ENCODE data around the gene SLC6A7. TPM values are rescaled to one million over a fixed set of nuclear protein-coding genes. Genes with fewer than 3 reads are reported as not detected.
A peak's percentile ranks its signal among the peaks of the same experiment; 100 is the strongest.

The SLC6A7 gene
- total RNA-seq, 1 experiment from 2014 or later = not detected

DNA sequence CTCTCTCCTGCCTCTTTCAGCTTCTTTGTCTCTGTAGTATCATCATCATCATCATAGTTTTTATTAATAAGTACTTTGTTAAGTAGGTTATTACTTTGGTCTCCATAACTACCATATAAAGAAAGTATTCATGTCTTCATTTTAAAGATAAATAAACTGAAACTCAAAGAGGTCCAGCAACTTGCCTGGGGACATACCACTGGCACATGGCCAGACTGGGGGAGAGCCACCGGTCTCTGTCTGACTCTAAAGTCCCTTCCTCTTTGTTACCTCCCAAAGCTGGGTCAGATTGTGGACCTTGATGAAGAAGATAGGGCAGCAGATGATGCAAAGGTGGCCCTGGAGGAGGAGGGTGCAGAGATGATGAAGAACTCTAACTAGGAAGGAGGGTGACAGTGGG lies 14.8 kb upstream of the SLC6A7 start:
- intact Hi-C loops (cut with micrococcal nuclease; ENCODE audit: unreplicated experiment) = no loop called here
- no peaks in the 10 kb centered on the region for H3K9me3 Mint-ChIP-seq (ENCODE audit: low read depth, unreplicated experiment)
- H3K27ac Mint-ChIP-seq (ENCODE audit: unreplicated experiment) = no peak overlapping the region
- H3K27me3 Mint-ChIP-seq (ENCODE audit: unreplicated experiment) = peaks cover 59% of the 10 kb centered on the region
- H3K4me1 Mint-ChIP-seq (ENCODE audit: low read depth, unreplicated experiment) = no peaks in the 10 kb centered on the region
- H3K4me3 Mint-ChIP-seq (ENCODE audit: low read depth, unreplicated experiment) = no peak overlapping the region
- CTCF ChIA-PET = interaction anchor here (0.8 kb wide), 1 partner anchor 261 kb away, joined by 3 read pairs; no protein-coding TSS in a partner anchor
- peak; percentile 31 for DNase-seq
- no peaks in the 10 kb centered on the region for H3K36me3 Mint-ChIP-seq (ENCODE audit: insufficient read depth, unreplicated experiment)
- no peak for TF ChIP-seq CTCF (IDR thresholded peaks at IDR 0.05; ENCODE audit: unreplicated experiment)
- BruUV-seq (replicated peaks) = no TSS peak

DNA sequence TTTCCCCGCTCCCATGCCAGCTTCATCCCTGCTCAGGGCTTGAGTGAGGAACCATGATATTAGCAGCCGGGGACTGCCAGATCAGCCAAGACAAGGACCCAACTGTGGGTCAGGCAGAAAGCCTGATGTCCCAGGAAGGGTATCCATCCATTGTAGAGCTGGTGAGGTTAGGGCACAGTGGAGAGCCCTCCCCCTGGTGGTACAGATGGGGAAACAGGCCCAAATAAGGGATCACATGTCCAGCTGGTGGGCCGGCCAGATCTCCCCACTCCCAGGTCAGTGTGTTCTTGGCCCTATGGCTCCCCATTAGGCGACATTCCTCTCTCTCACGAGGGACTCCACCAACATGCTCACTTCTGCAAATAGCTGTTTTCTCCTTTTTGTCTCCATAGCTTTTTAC lies 14.3 kb upstream of the SLC6A7 start:
- BruUV-seq (replicated peaks) = no TSS peak
- peak; percentile 48 for DNase-seq
- no peaks in the 10 kb centered on the region for H3K9me3 Mint-ChIP-seq (ENCODE audit: low read depth, unreplicated experiment)
- no peaks in the 10 kb centered on the region for H3K36me3 Mint-ChIP-seq (ENCODE audit: insufficient read depth, unreplicated experiment)
- CTCF ChIA-PET = interaction anchor here (0.8 to 0.9 kb wide), 2 partner anchors 176 to 261 kb away, joined by 3 read pairs; no protein-coding TSS in a partner anchor
- H3K27ac Mint-ChIP-seq (ENCODE audit: unreplicated experiment) = no peak overlapping the region
- intact Hi-C loops (cut with micrococcal nuclease; ENCODE audit: unreplicated experiment) = no loop called here
- H3K27me3 Mint-ChIP-seq (ENCODE audit: unreplicated experiment) = peaks cover 57% of the 10 kb centered on the region
- H3K4me1 Mint-ChIP-seq (ENCODE audit: low read depth, unreplicated experiment) = no peaks in the 10 kb centered on the region
- no peak overlapping the region for H3K4me3 Mint-ChIP-seq (ENCODE audit: low read depth, unreplicated experiment)
- TF ChIP-seq CTCF (IDR thresholded peaks at IDR 0.05; ENCODE audit: unreplicated experiment) = peak; percentile 38

DNA sequence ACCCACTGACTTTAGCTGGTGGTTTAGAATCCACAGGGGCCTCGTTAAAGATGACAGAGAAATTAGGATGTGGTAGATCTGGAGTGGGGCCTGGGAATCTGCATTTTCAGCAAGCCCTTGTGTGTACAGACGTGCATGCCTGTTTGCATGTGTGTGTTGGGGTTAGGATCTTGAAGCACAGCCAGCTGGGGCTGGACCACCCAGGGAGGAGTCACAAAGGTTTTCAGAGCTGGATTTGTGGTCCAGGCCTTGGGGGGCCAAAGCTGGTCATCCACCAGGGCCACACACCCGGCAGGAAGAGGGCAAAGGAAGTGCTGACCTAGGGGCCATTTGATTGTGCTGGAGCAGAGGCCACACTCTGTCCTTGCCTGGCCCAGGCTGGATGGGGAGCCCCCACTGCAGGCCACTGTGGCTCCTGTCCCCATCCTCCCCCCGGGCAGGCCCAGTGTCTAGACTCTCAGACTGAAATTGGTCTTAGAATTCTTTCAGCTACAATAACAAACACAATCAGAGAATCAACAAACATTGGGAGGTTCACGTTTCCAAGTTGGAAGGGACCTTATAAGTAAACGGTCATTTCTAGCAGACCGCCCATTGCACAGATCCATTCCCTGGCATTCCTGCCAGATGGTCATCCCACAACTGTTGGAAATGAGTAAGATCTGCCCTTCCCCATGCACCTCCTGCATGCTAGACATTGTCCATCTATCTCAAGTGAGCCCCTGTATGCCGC lies 13.0 kb upstream of the SLC6A7 start:
- intact Hi-C loops (cut with micrococcal nuclease; ENCODE audit: unreplicated experiment) = no loop called here
- H3K36me3 Mint-ChIP-seq (ENCODE audit: insufficient read depth, unreplicated experiment) = no peaks in the 10 kb centered on the region
- H3K4me3 Mint-ChIP-seq (ENCODE audit: low read depth, unreplicated experiment) = no peak overlapping the region
- no peak overlapping the region for H3K27ac Mint-ChIP-seq (ENCODE audit: unreplicated experiment)
- no peaks in the 10 kb centered on the region for H3K9me3 Mint-ChIP-seq (ENCODE audit: low read depth, unreplicated experiment)
- no peak for DNase-seq
- peaks cover 57% of the 10 kb centered on the region for H3K27me3 Mint-ChIP-seq (ENCODE audit: unreplicated experiment)
- CTCF ChIA-PET = interaction anchor here (0.6 kb wide), 1 partner anchor 507 kb away, joined by 3 read pairs; no protein-coding TSS in a partner anchor
- H3K4me1 Mint-ChIP-seq (ENCODE audit: low read depth, unreplicated experiment) = no peaks in the 10 kb centered on the region
- BruUV-seq (replicated peaks) = no TSS peak
- no peak for TF ChIP-seq CTCF (IDR thresholded peaks at IDR 0.05; ENCODE audit: unreplicated experiment)

- Mint-ChIP-seq H3K36me3 (ENCODE audit: insufficient read depth, unreplicated experiment) (no peaks in the 10 kb centered on the region), H3K27me3 (ENCODE audit: unreplicated experiment) (peaks cover 57% of the 10 kb centered on the region), H3K4me1 (ENCODE audit: low read depth, unreplicated experiment) (no peaks in the 10 kb centered on the region), H3K9me3 (ENCODE audit: low read depth, unreplicated experiment) (no peaks in the 10 kb centered on the region), H3K27ac (ENCODE audit: unreplicated experiment) (no peak overlapping the region), H3K4me3 (ENCODE audit: low read depth, unreplicated experiment) (no peak overlapping the region)
- DNase-seq = no peak
- CTCF ChIA-PET = interaction anchor here (1.0 kb wide), 1 partner anchor 43 kb away, joined by 3 read pairs; no protein-coding TSS in a partner anchor
- TF ChIP-seq CTCF (IDR thresholded peaks at IDR 0.05; ENCODE audit: unreplicated experiment) = no peak
- intact Hi-C loops (cut with micrococcal nuclease; ENCODE audit: unreplicated experiment) = no loop called here
- no TSS peak for BruUV-seq (replicated peaks)
Measured at GRCh38 chr5:150177721-150178120, 12.1 kb upstream of the SLC6A7 start.
